Heart right ventricle (tissue), 16 donors: Measurements from ENCODE around the gene ZCCHC24. TPM values are rescaled to one million over a fixed set of nuclear protein-coding genes. Genes with fewer than 3 reads are reported as not detected.
"Not testable (repeated sequence)": the region's sequence is repeated elsewhere in the genome, so short reads cannot be mapped to it uniquely, and the experiment has no call there.

ENCODE experiments used
- ATAC-seq, 8 donors: fragments of 200-7000 bp; cut with Tn5 transposase; one replicate each; pipeline ENCODE4 v1.9.1; 2020; ENCODE audit warnings: mild to moderate bottlenecking in 8 of 8, moderate library complexity in 8 of 8, moderate number of reproducible peaks in 1 of 8
- DNase-seq, 2 donors: peaks; one replicate each; pipeline ENCODE4 v3.0.0-alpha.2; 2020
- H3K27ac ChIP-seq, 10 donors: fragments of 200-600 bp; sonication (generic) in 2 of 10; one replicate each; pipeline versions ENCODE4 v1.5.0 to v1.8.0; 2020 to 2022; ENCODE audit warnings: mild to moderate bottlenecking in 3 of 10
- H3K27me3 ChIP-seq, 7 donors: fragments of 200-600 bp; one replicate each; pipeline ENCODE4 v1.8.0; 2021 to 2022; ENCODE audit warnings: mild to moderate bottlenecking in 2 of 7
- H3K36me3 ChIP-seq, 9 donors: fragments of 200-600 bp; sonication (generic) in 1 of 9; one replicate each; pipeline versions ENCODE4 v1.5.0 to v1.8.0; 2020 to 2022; ENCODE audit warnings: mild to moderate bottlenecking in 2 of 9
- H3K4me1 ChIP-seq, 9 donors: fragments of 200-600 bp; sonication (generic) in 1 of 9; one replicate each; pipeline versions ENCODE4 v1.5.0 to v1.8.0; 2020 to 2022; ENCODE audit warnings: mild to moderate bottlenecking in 4 of 9
- H3K4me3 ChIP-seq, 10 donors: fragments of 200-600 bp; sonication (generic) in 2 of 10; one replicate each; pipeline versions ENCODE4 v1.5.0 to v1.8.0; 2020 to 2022; ENCODE audit warnings: mild to moderate bottlenecking in 7 of 10, moderate library complexity in 2 of 10
- H3K9me3 ChIP-seq, 11 donors: fragments of 200-600 bp in 10 of 11; sonication (generic) in 2 of 11; one replicate each; pipeline versions ENCODE4 v1.5.0 to v1.8.0; 2013 to 2022; ENCODE audit warnings: mild to moderate bottlenecking in 2 of 11, control low read depth in 1 of 11, moderate library complexity in 1 of 11
- CTCF ChIP-seq, 9 donors: fragments of 200-600 bp; sonication (generic) in 2 of 9; IDR thresholded peaks; one replicate each; pipeline versions ENCODE4 v1.5.0 to v1.8.0; 2021 to 2022; ENCODE audit warnings: antibody characterized with exemption in 9 of 9, mild to moderate bottlenecking in 5 of 9, moderate library complexity in 1 of 9
- whole genome bisulfite sequencing, 2 donors: extraction: QIAGEN DNeasy Blood & Tissue Kit; methylation state at CpG; one replicate each; pipeline ENCODE4 v1.1.7; 2013; ENCODE audit warnings: inconsistent platforms in 1 of 2; 5-methylcytosine and 5-hydroxymethylcytosine counted together
- intact Hi-C, 10 donors: fragments of 100-400 bp; cut with DNase I; formaldehyde crosslinking; loops; one replicate each; pipeline versions ENCODE4 v1.11.1 to v1.14.2; 2022
- polyA plus RNA-seq, 2 donors: library from polyadenylated mRNA; stranded (reverse); fragments of 200-250 nt; gene quantifications; one replicate each; pipeline ENCODE4 v1.2.3, GENCODE V29; 2013
- total RNA-seq, 10 donors: library from RNA; stranded (reverse); fragmentation: NEBNext Ultra II Directional in 3 of 10; extraction: Animal tissue kit (Norgen Biotek cat#: 25700) in 3 of 10; gene quantifications; one replicate each; pipeline versions ENCODE4 v1.2.1 to v1.2.4, GENCODE V29; 2021 to 2023
- donor health status: Arrhythmogenic right ventricular cardiomyopathy.
- donor health status: ischemic (EF 13 %, LVEDD 7.1; RV severe dilation, severe dysfunction).
- donor health status: healthy with polysubstance abuse.
- donor health status: DM: no; HTN: yes; CAD: no.
- donor health status: DM: no; HTN: no; CAD: no.
- donor health status: ischemic (EF 25% LVEDD 6.9; RV normal size, moderate dysfunction).
- donor health status: ischemic (EF 25% LVEDD 5.7; RV mildly dilated, moderate dysfunction).
- donor health status: healthy.
- donor health status: DM: yes; HTN: yes; CAD: no.
- donor health status: Ischemic cardiomyopathy.
- donor health status: ischemic (EF 35%, LVEDD 5.7; RV mildly dilated, moderate dysfunction).
- donor health status: nonischemic (EF 11% LVEDD 7.7; RV severe dilation, severe dysfunction).
- donor health status: DM: yes; HTN: yes; CAD: no.
- donor health status: PGD.
- donor health status: ischemic (EF 29% LVEDD 5.4; RV normal size, mild dysfunction).
- donor health status: nonischemic (EF 23%, LVEDD 6.1; RV moderate dilation, normal function).

ZCCHC24 gene
- total and polyA plus RNA-seq, 12 donors, result 19.3 to 59.0 (median 45.9) TPM

DNA sequence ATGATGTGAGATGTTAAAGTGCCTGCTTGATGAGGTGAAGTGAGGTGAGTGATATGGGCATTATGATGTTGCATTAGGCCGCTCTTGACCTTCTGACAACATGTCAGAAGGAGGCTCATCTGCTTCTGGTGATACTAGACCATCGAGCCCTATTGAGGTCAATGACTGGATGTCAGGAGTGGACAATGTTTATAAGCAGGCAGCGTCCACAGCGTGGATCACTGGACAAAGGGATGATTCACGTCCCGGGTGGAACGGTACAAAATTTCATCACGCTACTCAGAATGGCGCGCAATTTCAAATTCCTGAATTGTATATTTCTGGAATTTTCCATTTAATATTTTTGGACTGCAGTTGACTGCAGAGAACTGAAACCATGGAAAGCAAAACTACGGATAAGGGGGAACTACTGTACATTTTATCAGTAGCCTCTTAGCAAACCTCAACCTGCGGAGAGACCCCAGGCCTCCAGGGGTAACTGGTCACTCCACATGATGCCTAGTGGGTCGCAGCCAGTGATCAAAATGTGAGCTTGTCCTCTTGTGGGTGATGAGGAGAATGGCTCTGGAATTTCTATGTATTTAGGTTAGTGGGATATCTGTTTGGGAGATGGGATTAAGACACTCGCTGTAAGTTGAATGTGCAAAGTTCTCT, 5.7 kb upstream of the ZCCHC24 start:
- peaks cover 0 to 16% (median 10%) of the 10 kb centered on the region in 9 donors for H3K4me1 ChIP-seq
- H3K36me3 ChIP-seq, result no peaks in the 10 kb centered on the region
- H3K27me3 ChIP-seq, result no peaks in the 10 kb centered on the region
- no peak overlapping the region for H3K4me3 ChIP-seq
- ATAC-seq (no peak), DNase-seq (no peak)
- H3K27ac ChIP-seq, result no peak overlapping the region
- intact Hi-C loops, result loop anchor here in 1 of 10 donors (5.0 kb wide), 1 partner anchor 64 kb away; no protein-coding TSS in a partner anchor
- WGBS, 2 donors, result 96 to 97% methylated on average over 14 of the region's 14 CpGs
- no peak for TF ChIP-seq CTCF (IDR thresholded peaks at IDR 0.05)
- no peaks in the 10 kb centered on the region for H3K9me3 ChIP-seq

DNA sequence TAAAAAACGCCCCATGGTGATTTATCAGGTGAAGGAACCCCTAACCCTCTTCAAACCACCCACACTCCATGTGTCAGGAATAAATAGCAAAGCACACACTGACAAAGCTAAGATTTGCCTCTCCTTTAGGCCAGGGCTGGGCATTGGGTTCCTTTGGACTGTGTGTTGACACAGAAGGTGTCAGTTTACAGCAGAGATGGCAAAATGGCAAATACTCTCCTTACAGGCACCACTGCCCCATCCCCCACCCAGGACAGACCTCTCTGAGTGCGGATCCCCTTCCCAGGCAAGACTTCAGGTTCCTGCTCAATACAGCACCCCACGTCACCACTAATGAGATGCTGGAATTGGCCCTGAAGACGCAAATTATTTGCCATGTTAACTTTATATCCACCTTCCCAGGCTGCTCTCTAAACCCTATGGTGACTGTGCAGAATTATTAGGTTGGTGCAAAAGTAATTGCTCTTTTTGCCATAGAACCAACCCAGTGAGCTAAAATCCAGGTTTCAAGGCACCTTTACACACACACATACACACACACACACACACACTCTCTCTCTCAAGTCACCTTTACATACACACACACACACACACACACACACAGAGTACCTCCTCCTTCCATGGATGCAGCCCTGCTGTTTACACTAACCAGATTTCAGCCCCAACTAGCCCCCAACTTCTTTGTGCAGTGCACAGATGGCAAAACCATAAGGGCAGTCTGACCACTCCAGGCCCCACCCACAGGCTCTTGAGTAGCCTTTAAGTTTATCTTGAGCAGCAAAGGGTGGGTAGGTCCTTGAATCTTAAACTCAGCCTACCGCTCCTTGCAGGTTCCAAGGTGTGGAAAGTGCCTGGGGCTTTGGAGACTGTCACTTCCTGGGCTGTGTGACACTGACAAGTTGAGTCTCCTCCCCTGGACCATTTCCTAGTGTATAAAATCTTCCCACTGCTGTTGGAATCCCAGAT, 4.0 kb upstream of the ZCCHC24 start:
- no peaks in the 10 kb centered on the region for H3K36me3 ChIP-seq
- H3K9me3 ChIP-seq, result no peaks in the 10 kb centered on the region
- no peak for TF ChIP-seq CTCF (IDR thresholded peaks at IDR 0.05)
- H3K4me3 ChIP-seq, result no peak overlapping the region
- H3K27ac ChIP-seq, result no peak overlapping the region
- intact Hi-C loops, result loop anchor here in 4 of 10 donors (5.0 to 10.0 kb wide), 4 partner anchors 52 to 72 kb away; no protein-coding TSS in a partner anchor
- no peaks in the 10 kb centered on the region for H3K27me3 ChIP-seq
- WGBS, 2 donors, result 82 to 96% methylated on average over 5 of the region's 5 CpGs
- peaks cover 0 to 16% (median 9%) of the 10 kb centered on the region in 9 donors for H3K4me1 ChIP-seq
- no peak for ATAC-seq
- DNase-seq, result no peak

DNA sequence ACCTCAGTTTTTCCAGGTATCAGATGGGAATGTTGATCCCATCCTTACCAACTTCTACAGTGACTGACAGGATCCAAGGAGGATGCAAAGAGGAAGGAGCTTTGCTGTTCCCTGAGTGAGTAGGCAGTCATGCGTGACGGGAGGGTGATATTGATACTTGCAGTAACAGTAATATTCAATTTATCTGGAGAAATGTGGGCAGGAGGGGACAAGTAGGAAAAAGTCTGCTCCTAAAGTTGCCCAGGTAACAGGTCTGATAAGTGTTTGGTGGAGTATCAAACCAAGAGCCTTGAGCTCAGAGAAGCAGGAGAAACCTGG, 3.3 kb upstream of the ZCCHC24 start:
- WGBS, 2 donors, result 94 to 95% methylated on average over 2 of the region's 2 CpGs
- no peak for ATAC-seq
- Histone ChIP-seq H3K4me3 (no peak overlapping the region), H3K4me1 (peaks cover 2 to 20% (median 15%) of the 10 kb centered on the region in 9 donors), H3K36me3 (no peaks in the 10 kb centered on the region), H3K9me3 (no peaks in the 10 kb centered on the region), H3K27ac (no peak overlapping the region), H3K27me3 (no peaks in the 10 kb centered on the region)
- intact Hi-C loops, result loop anchor here in 3 of 10 donors (5.0 to 10.0 kb wide), 3 partner anchors 51 to 71 kb away; no protein-coding TSS in a partner anchor
- TF ChIP-seq CTCF (IDR thresholded peaks at IDR 0.05), result no peak
- DNase-seq, result no peak

DNA sequence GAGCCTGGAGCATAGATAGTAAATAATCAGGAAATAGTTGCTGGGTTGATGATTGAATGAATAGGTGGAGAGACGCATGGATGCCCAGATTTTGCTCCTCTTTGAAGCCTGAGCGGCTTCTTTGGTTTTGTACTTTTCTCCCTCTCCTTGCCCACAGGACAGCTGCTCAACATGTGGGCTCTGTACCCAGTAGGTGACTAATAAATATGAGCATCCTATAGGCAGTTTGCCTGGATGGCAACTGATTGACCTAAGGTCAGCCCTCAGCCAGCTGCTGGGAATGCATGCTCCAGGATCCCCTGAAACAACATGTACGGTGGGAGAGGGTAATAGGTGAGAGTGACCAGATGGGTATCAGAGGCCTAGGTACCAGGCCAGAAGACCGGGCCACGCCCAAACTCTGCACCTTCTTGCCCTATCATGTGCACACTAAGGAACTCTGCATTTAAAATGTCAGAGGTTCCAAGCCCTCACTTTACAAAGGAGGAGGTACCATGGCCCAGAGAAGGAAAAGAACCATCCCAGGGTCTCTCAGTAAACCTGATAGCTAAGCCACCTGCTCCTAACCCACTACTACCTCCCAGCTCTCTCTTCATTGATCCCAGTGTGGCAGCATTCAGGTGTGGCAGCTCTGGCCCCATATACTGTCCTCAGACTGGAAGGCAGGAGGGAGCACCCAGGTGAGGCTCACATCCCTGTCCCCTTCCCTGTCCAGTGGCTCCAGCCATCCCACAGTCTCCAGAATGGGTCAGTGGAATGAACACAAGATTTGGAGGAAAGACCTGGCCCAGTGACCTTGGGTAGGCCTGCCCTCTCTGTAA, 2.7 kb upstream of the ZCCHC24 start:
- H3K27me3 ChIP-seq, result no peaks in the 10 kb centered on the region
- DNase-seq, result no peak
- ATAC-seq, result no peak
- TF ChIP-seq CTCF (IDR thresholded peaks at IDR 0.05), result no peak
- no peaks in the 10 kb centered on the region for H3K9me3 ChIP-seq
- intact Hi-C loops, result loop anchor here in 3 of 10 donors (5.0 to 10.0 kb wide), 3 partner anchors 51 to 71 kb away; no protein-coding TSS in a partner anchor
- 97 to 98% methylated on average over 5 of the region's 5 CpGs for WGBS, 2 donors
- H3K36me3 ChIP-seq, result peaks cover 0 to under 1% (median 0%) of the 10 kb centered on the region in 9 donors
- no peak overlapping the region for H3K27ac ChIP-seq
- H3K4me1 ChIP-seq, result peaks cover 6 to 26% (median 21%) of the 10 kb centered on the region in 9 donors
- H3K4me3 ChIP-seq, result no peak overlapping the region

DNA sequence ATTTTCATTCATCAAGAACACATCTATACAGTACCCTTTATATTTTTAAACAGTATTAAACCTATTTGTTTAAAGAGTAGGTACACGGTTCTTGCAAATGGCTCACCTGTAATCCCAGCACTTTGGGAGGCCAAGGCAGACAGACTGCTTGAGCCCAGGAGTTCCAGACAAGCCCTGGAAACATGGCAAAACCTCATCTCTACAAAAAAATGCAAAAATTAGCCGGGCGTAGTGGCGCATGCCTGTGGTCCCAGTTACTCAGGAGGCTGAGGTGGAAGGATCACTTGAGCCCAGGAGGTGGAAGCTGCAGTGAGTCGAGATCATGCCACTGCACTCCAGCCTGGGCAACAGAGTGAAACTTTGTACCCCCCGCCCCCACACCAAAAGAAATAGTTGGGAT, 1.8 kb upstream of the ZCCHC24 start:
- Histone ChIP-seq H3K4me1 (peaks cover 15 to 34% (median 29%) of the 10 kb centered on the region in 9 donors), H3K27ac (peak overlapping the region in 5 of 10 donors; percentile 97 to 99 (median 98))
- ATAC-seq, H3K36me3 ChIP-seq, H3K27me3 ChIP-seq, H3K4me3 ChIP-seq, H3K9me3 ChIP-seq, DNase-seq: not testable (repeated sequence)
- intact Hi-C loops, result loop anchor here in 3 of 10 donors (5.0 to 10.0 kb wide), 3 partner anchors 50 to 70 kb away; no protein-coding TSS in a partner anchor
- WGBS, 2 donors, result 92% methylated on average over 6 of the region's 6 CpGs
